KMS-11 (cell line): ENCODE data around the gene FANCC.

Source experiments
- H2AFZ ChIP-seq: fragments of 200-600 bp; sonication (generic); 2 replicates; pipeline ENCODE4 v1.6.1; 2016; ENCODE audit warnings: antibody characterized with exemption, mixed run types, low read depth
- H3K27ac ChIP-seq: fragments of 200-600 bp; sonication (generic); 2 replicates; pipeline ENCODE4 v1.6.1; 2016; ENCODE audit warnings: mild to moderate bottlenecking, mixed run types
- H3K27me3 ChIP-seq: fragments of 200-600 bp; sonication (generic); 2 replicates; pipeline ENCODE4 v1.6.1; 2017; ENCODE audit warnings: mild to moderate bottlenecking, low read depth, mixed run types, moderate library complexity; ENCODE audit not compliant: insufficient read depth
- H3K36me3 ChIP-seq: fragments of 200-600 bp; sonication (generic); 2 replicates; pipeline ENCODE4 v1.6.1; 2017; ENCODE audit warnings: mild to moderate bottlenecking, mixed run types; ENCODE audit not compliant: insufficient read depth
- H3K4me1 ChIP-seq: fragments of 200-600 bp; sonication (generic); 2 replicates; pipeline ENCODE4 v1.6.1; 2016; ENCODE audit warnings: mild to moderate bottlenecking, low read depth, mixed run types; ENCODE audit not compliant: poor library complexity, severe bottlenecking
- H3K4me2 ChIP-seq: fragments of 200-600 bp; sonication (generic); 2 replicates; pipeline ENCODE4 v1.7.0; 2016; ENCODE audit warnings: mild to moderate bottlenecking, mixed run types
- H3K4me3 ChIP-seq: fragments of 200-600 bp; sonication (generic); IDR thresholded peaks from 2 replicates; pipeline ENCODE4 v1.6.1; 2017; ENCODE audit warnings: low read depth, low read length, mixed read lengths; ENCODE audit not compliant: insufficient read depth
- H3K79me2 ChIP-seq: fragments of 200-600 bp; sonication (generic); 2 replicates; pipeline ENCODE4 v1.6.1; 2016; ENCODE audit warnings: low read depth, mixed run types; ENCODE audit not compliant: insufficient read depth
- H3K9ac ChIP-seq: fragments of 200-600 bp; sonication (generic); 2 replicates; pipeline ENCODE4 v1.6.1; 2016; ENCODE audit warnings: mild to moderate bottlenecking, mixed run types
- H4K20me1 ChIP-seq: fragments of 200-600 bp; sonication (generic); 2 replicates; pipeline ENCODE4 v1.6.1; 2016; ENCODE audit warnings: mild to moderate bottlenecking, mixed run types; ENCODE audit not compliant: insufficient read depth
- CTCF ChIP-seq: fragments of 200-600 bp; sonication (generic); conservative IDR thresholded peaks from 2 replicates; pipeline ENCODE4 v1.6.1; 2017; ENCODE audit warnings: low read depth, mild to moderate bottlenecking, antibody characterized with exemption, low read length, moderate library complexity, mixed read lengths

Gene FANCC

GRCh38 chr9:95266649-95267048 is 50.9 kb downstream of the FANCC start:
- H3K79me2 ChIP-seq, result no peaks in the 10 kb centered on the region
- H4K20me1 ChIP-seq, result no peaks in the 10 kb centered on the region
- H3K4me2 ChIP-seq, result no peak overlapping the region
- peaks cover 7% of the 10 kb centered on the region for H3K4me1 ChIP-seq
- H3K9ac ChIP-seq, result no peak overlapping the region
- H3K27me3 ChIP-seq, result no peaks in the 10 kb centered on the region
- no peaks in the 10 kb centered on the region for H3K36me3 ChIP-seq
- no peak for TF ChIP-seq CTCF
- H3K4me3 ChIP-seq, result no peak overlapping the region
- H3K27ac ChIP-seq, result no peak overlapping the region
- H2AFZ ChIP-seq, result no peak overlapping the region

GRCh38 chr9:95265960-95266359 is 51.5 kb downstream of the FANCC start:
- H3K4me3 ChIP-seq, result no peak overlapping the region
- no peaks in the 10 kb centered on the region for H4K20me1 ChIP-seq
- no peak overlapping the region for H2AFZ ChIP-seq
- H3K9ac ChIP-seq, result no peak overlapping the region
- no peak overlapping the region for H3K4me2 ChIP-seq
- peaks cover 7% of the 10 kb centered on the region for H3K4me1 ChIP-seq
- H3K79me2 ChIP-seq, result no peaks in the 10 kb centered on the region
- H3K27ac ChIP-seq, result no peak overlapping the region
- no peaks in the 10 kb centered on the region for H3K36me3 ChIP-seq
- TF ChIP-seq CTCF, result no peak
- H3K27me3 ChIP-seq, result no peaks in the 10 kb centered on the region

- H3K79me2 ChIP-seq, result no peaks in the 10 kb centered on the region
- H3K4me2 ChIP-seq, result no peak overlapping the region
- H2AFZ ChIP-seq, result no peak overlapping the region
- TF ChIP-seq CTCF, result no peak
- peaks cover 7% of the 10 kb centered on the region for H3K4me1 ChIP-seq
- H3K27me3 ChIP-seq, result no peaks in the 10 kb centered on the region
- H3K36me3 ChIP-seq, result no peaks in the 10 kb centered on the region
- no peak overlapping the region for H3K27ac ChIP-seq
- no peak overlapping the region for H3K9ac ChIP-seq
- H4K20me1 ChIP-seq, result no peaks in the 10 kb centered on the region
- no peak overlapping the region for H3K4me3 ChIP-seq
Measured at GRCh38 chr9:95264954-95265615, 52.4 kb downstream of the FANCC start.

GRCh38 chr9:95261890-95262289 is 55.6 kb downstream of the FANCC start:
- peaks cover 7% of the 10 kb centered on the region for H3K4me1 ChIP-seq

More at GRCh38 chr9:95261890-95262289, 55.6 kb downstream of the FANCC start:
- Histone ChIP-seq H3K9ac (no peak overlapping the region), H3K27ac (no peak overlapping the region), H3K4me2 (no peak overlapping the region), H4K20me1 (no peaks in the 10 kb centered on the region), H3K36me3 (no peaks in the 10 kb centered on the region), H3K79me2 (peaks cover 5% of the 10 kb centered on the region; the same call in 1 of the 2 replicates), H3K27me3 (no peaks in the 10 kb centered on the region), H3K4me3 (no peak overlapping the region), H2AFZ (no peak overlapping the region)
- TF ChIP-seq CTCF, result no peak
